IMR-90 (cell line): ENCODE results near the gene CDKAL1. TPM values are rescaled to one million over a fixed set of nuclear protein-coding genes. Genes with fewer than 3 reads are reported as not detected.

Source experiments
- ATAC-seq: fragments of 200-7000 bp; cut with Tn5 transposase; 2 replicates; pipeline ENCODE4 v1.9.1; 2020; ENCODE audit warnings: low read depth, mild to moderate bottlenecking, moderate library complexity
- BruUV-seq: library from RNA; stranded (reverse); fragments of 400-500 nt; replicated peaks from 2 replicates; lab custom pipeline; 2021; lab: Mats Ljungman, UMichigan
- CTCF ChIA-PET: fragments of 300-600 bp; formaldehyde crosslinking; extraction: SDS; loops from one replicate; lab custom pipeline; 2021; ENCODE audit warnings: antibody characterized with exemption; lab: Yijun Ruan, JAX
- POLR2A ChIA-PET: fragments of 300-600 bp; sonication (Branson Sonifier 250); formaldehyde crosslinking; loops from one replicate; lab custom pipeline; 2022; ENCODE audit warnings: antibody characterized with exemption; ENCODE audit not compliant: unreplicated experiment; lab: Charles Lee
- DNase-seq: peaks from one replicate; pipeline ENCODE4 v3.0.0; 2013
- H2AFZ ChIP-seq: replicated peaks from 2 replicates; pipeline ENCODE3; 2013; ENCODE audit warnings: low read length, mild to moderate bottlenecking; ENCODE audit not compliant: poor library complexity
- H2AK5ac ChIP-seq: 2 replicates; pipeline ENCODE4 v1.6.1; 2013; ENCODE audit warnings: low read depth, low read length, inconsistent platforms
- H2AK9ac ChIP-seq: replicated peaks from 2 replicates; pipeline ENCODE3; 2013; ENCODE audit warnings: mild to moderate bottlenecking, low read depth, low read length, moderate library complexity; ENCODE audit not compliant: poor library complexity
- H2BK120ac ChIP-seq: 2 replicates; pipeline ENCODE4 v1.6.1; 2013; ENCODE audit warnings: low read depth, low read length, inconsistent platforms
- H2BK15ac ChIP-seq: 3 replicates; pipeline ENCODE4 v1.6.1; 2013; ENCODE audit warnings: low read depth, low read length, inconsistent platforms
- H2BK20ac ChIP-seq: 2 replicates; pipeline ENCODE4 v1.6.1; 2013; ENCODE audit warnings: low read depth, mild to moderate bottlenecking, inconsistent platforms, low read length, moderate library complexity
- H2BK5ac ChIP-seq: 2 replicates; pipeline ENCODE4 v1.6.1; 2013; ENCODE audit warnings: mild to moderate bottlenecking, low read depth, low read length, inconsistent platforms; ENCODE audit not compliant: poor library complexity, severe bottlenecking
- H3K14ac ChIP-seq: replicated peaks from 2 replicates; pipeline ENCODE4 v1.6.1; 2013; ENCODE audit warnings: low read depth, low read length, inconsistent platforms
- H3K18ac ChIP-seq: 2 replicates; pipeline ENCODE4 v1.6.1; 2013; ENCODE audit warnings: low read depth, low read length, control low read depth
- H3K23ac ChIP-seq: 2 replicates; pipeline ENCODE4 v1.6.1; 2013; ENCODE audit warnings: low read depth, low read length, inconsistent platforms
- H3K27ac ChIP-seq: 2 replicates; pipeline ENCODE4 v1.5.1; 2013; ENCODE audit warnings: mild to moderate bottlenecking, control low read depth, low read length; ENCODE audit not compliant: insufficient read depth
- H3K27me3 ChIP-seq: 2 replicates; pipeline ENCODE4 v1.6.1; 2013; ENCODE audit warnings: low read length; ENCODE audit not compliant: control insufficient read depth, insufficient read depth
- H3K36me3 ChIP-seq: 2 replicates; pipeline ENCODE4 v1.6.1; 2013; ENCODE audit warnings: low read length, mixed read lengths; ENCODE audit not compliant: control insufficient read depth, insufficient read depth
- H3K4ac ChIP-seq: 2 replicates; pipeline ENCODE4 v1.6.1; 2013; ENCODE audit warnings: low read depth, low read length, inconsistent platforms
- H3K4me1 ChIP-seq: 2 replicates; pipeline ENCODE4 v1.6.1; 2013; ENCODE audit warnings: low read length, mixed read lengths; ENCODE audit not compliant: control insufficient read depth, insufficient read depth
- H3K4me2 ChIP-seq: 2 replicates; pipeline ENCODE4 v1.6.1; 2013; ENCODE audit warnings: low read depth, mild to moderate bottlenecking, control low read depth, low read length, moderate library complexity
- H3K4me3 ChIP-seq: 2 replicates; pipeline ENCODE4 v1.5.1; 2013; ENCODE audit warnings: low read depth, mild to moderate bottlenecking, control low read depth, low read length, moderate library complexity; ENCODE audit not compliant: insufficient read depth
- H3K56ac ChIP-seq: 2 replicates; pipeline ENCODE4 v1.6.1; 2013; ENCODE audit warnings: low read length, inconsistent platforms; ENCODE audit not compliant: insufficient read depth; ENCODE audit errors: extremely low read depth
- H3K79me1 ChIP-seq, 2 experiments: 2 replicates each; pipeline ENCODE4 v1.6.1; 2013; ENCODE audit warnings: low read length in 2 of 2, inconsistent platforms in 1 of 2, low read depth in 1 of 2
- H3K9ac ChIP-seq: 2 replicates; pipeline ENCODE4 v1.6.1; 2013; ENCODE audit warnings: low read depth, low read length, control low read depth
- H3K9me1 ChIP-seq: 2 replicates; pipeline ENCODE4 v1.6.1; 2013; ENCODE audit warnings: low read length, inconsistent platforms; ENCODE audit not compliant: insufficient read depth
- H3K9me3 ChIP-seq: 2 replicates; pipeline ENCODE4 v1.6.1; 2013; ENCODE audit warnings: low read length; ENCODE audit not compliant: control insufficient read depth, insufficient read depth
- H4K20me1 ChIP-seq: 2 replicates; pipeline ENCODE4 v1.6.1; 2013; ENCODE audit warnings: low read length, inconsistent platforms; ENCODE audit not compliant: insufficient read depth
- H4K5ac ChIP-seq: 2 replicates; pipeline ENCODE4 v1.6.1; 2013; ENCODE audit warnings: mild to moderate bottlenecking, low read depth, low read length, control low read depth
- H4K8ac ChIP-seq, 2 experiments: 2 replicates each; pipeline ENCODE4 v1.6.1; 2013; ENCODE audit warnings: low read depth in 2 of 2, low read length in 2 of 2, control low read depth in 1 of 2, inconsistent platforms in 1 of 2
- H4K91ac ChIP-seq: 2 replicates; pipeline ENCODE4 v1.6.1; 2013; ENCODE audit warnings: low read depth, low read length, inconsistent platforms; ENCODE audit not compliant: insufficient read depth
- MAZ ChIP-seq: IDR thresholded peaks from 2 replicates; pipeline ENCODE4 v1.6.1; 2012; ENCODE audit warnings: low read depth, mild to moderate bottlenecking, low read length, improper control_type of control experiment, moderate library complexity, borderline replicate concordance
- WGBS, 2 experiments: methylation state at CpG; one replicate each; pipeline versions ENCODE4 v1.1.5 to v1.1.7; 2013; ENCODE audit warnings: missing lambda C conversion rate in 2 of 2; ENCODE audit not compliant: insufficient read length in 1 of 2; ENCODE audit errors: extremely low coverage in 2 of 2; 5-methylcytosine and 5-hydroxymethylcytosine counted together
- dilution Hi-C: fragments of 300-500 bp; cut with HindIII; formaldehyde crosslinking; loops from one replicate; pipeline ENCODE4 v1.14.3; 2018; ENCODE audit warnings: low sequenced_read_pairs; ENCODE audit not compliant: unreplicated experiment
- in situ Hi-C: fragments of 300-500 bp; cut with MboI; formaldehyde crosslinking; loops from 3 replicates; pipeline ENCODE4 v1.14.3; 2019; ENCODE audit warnings: low sequenced_read_pairs, inconsistent platforms, mixed read lengths
- intact Hi-C: fragments of 100-400 bp; cut with micrococcal nuclease; formaldehyde crosslinking; loops from 2 replicates; pipeline ENCODE4 v1.10.0; 2022
- polyA plus RNA-seq, 3 experiments: library from polyadenylated mRNA; depleted of rRNA; stranded (reverse); fragments of >200 nt; gene quantifications; 2 replicates each; pipeline ENCODE4 v1.2.3, GENCODE V29; 2012; ENCODE audit warnings: low replicate concordance in 1 of 3
- total RNA-seq: library from RNA; depleted of rRNA; stranded (reverse); fragments of >200 nt; gene quantifications from 2 replicates; pipeline ENCODE4 v1.2.3, GENCODE V29; 2012

CDKAL1 gene
- total and polyA plus RNA-seq, 2 of the 4 experiments (the other 2 are of a cell fraction) = 3.7 to 13.1 TPM

GRCh38 chr6:20851795-20852194, 317.5 kb downstream of the CDKAL1 start:
- Histone ChIP-seq H3K23ac (no peak overlapping the region), H3K4me3 (no peak overlapping the region), H2BK5ac (no peak overlapping the region), H3K27ac (no peak overlapping the region), H2AFZ (no peak overlapping the region), H4K5ac (no peak overlapping the region), H3K9me1 (no peaks in the 10 kb centered on the region), H2BK15ac (no peak overlapping the region), H4K91ac (no peak overlapping the region), H3K18ac (no peak overlapping the region), H3K9ac (no peak overlapping the region), H3K4ac (no peak overlapping the region), H2BK120ac (no peak overlapping the region), H3K56ac (no peak overlapping the region), H2BK20ac (no peak overlapping the region), H3K9me3 (no peaks in the 10 kb centered on the region), H4K20me1 (no peaks in the 10 kb centered on the region), H3K14ac (no peak overlapping the region), H2AK9ac (no peak overlapping the region), H3K36me3 (no peaks in the 10 kb centered on the region), H3K4me1 (no peaks in the 10 kb centered on the region), H2AK5ac (no peak overlapping the region), H3K4me2 (no peak overlapping the region), H3K27me3 (no peaks in the 10 kb centered on the region), H4K8ac (no peak overlapping the region), H3K79me1 (0 out of 4 replicates have a peak, but pooled peaks cover 0 to 3% of the 10 kb centered on the region in 2 experiments)
- DNase-seq (no peak), ATAC-seq (no peak)
- dilution Hi-C loops = no loop called here
- intact Hi-C loops = loop anchor here (10.0 kb wide), 1 partner anchor 177 kb away; no protein-coding TSS in a partner anchor
- no peak for TF ChIP-seq MAZ
- no CpG with 5 or more reads among the region's 1 CpG for WGBS, 2 experiments
- POLR2A ChIA-PET = no interaction called here
- no TSS peak for BruUV-seq
- in situ Hi-C loops = no loop called here
- CTCF ChIA-PET = no interaction called here
